PFSK-1 (cell line): ENCODE results near the gene BIK.

Source experiments
- FOXP2 ChIP-seq: optimal IDR thresholded peaks from 2 replicates; pipeline ENCODE3; 2011; ENCODE audit warnings: borderline replicate concordance, control low read depth, inconsistent platforms; ENCODE audit not compliant: insufficient read depth; ENCODE audit errors: extremely low read length, extremely low read depth
- POLR2AphosphoS5 ChIP-seq: IDR thresholded peaks from 2 replicates; pipeline ENCODE4 v1.6.1; 2012; ENCODE audit warnings: low read depth, mild to moderate bottlenecking, control low read depth, low read length, moderate library complexity
- REST ChIP-seq, 2 experiments: IDR thresholded peaks; 2 replicates each; pipeline versions ENCODE4 v1.6.1 to v1.8.0; 2011 to 2012; ENCODE audit warnings: low read depth in 2 of 2, low read length in 2 of 2, control low read depth in 1 of 2, inconsistent platforms in 1 of 2, mild to moderate bottlenecking in 1 of 2, moderate library complexity in 1 of 2; ENCODE audit not compliant: insufficient read depth in 1 of 2
- SIN3A ChIP-seq: IDR thresholded peaks from 2 replicates; pipeline ENCODE4 v1.6.1; 2012; ENCODE audit warnings: mild to moderate bottlenecking, low read length, moderate library complexity, borderline replicate concordance; ENCODE audit not compliant: insufficient read depth
- TAF1 ChIP-seq: IDR thresholded peaks from 2 replicates; pipeline ENCODE4 v1.6.1; 2012; ENCODE audit warnings: low read length, control low read depth, borderline replicate concordance; ENCODE audit not compliant: insufficient read depth

BIK gene

GRCh38 chr22:43159484-43160178 is 49.1 kb downstream of the BIK start:
- TF ChIP-seq POLR2AphosphoS5 (no peak), FOXP2 (no peak)

GRCh38 chr22:43160497-43161126 is 50.1 kb downstream of the BIK start:
- TF ChIP-seq REST (IDR thresholded peaks at IDR 0.05; ENCODE audit: insufficient read depth in 1 of 2, low read depth in 2 of 2, low read length in 2 of 2) (no peak), FOXP2 (no peak), TAF1 (no peak), POLR2AphosphoS5 (no peak), SIN3A (no peak)

GRCh38 chr22:43162412-43163150 is 52.0 kb downstream of the BIK start:
- TF ChIP-seq SIN3A: no peak
- TF ChIP-seq TAF1: no peak
- TF ChIP-seq POLR2AphosphoS5: no peak
- TF ChIP-seq REST (IDR thresholded peaks at IDR 0.05; ENCODE audit: insufficient read depth in 1 of 2, low read depth in 2 of 2, low read length in 2 of 2): no peak
- TF ChIP-seq FOXP2: no peak

- no peak for TF ChIP-seq SIN3A
- no peak for TF ChIP-seq FOXP2
- no peak for TF ChIP-seq POLR2AphosphoS5
- TF ChIP-seq TAF1: no peak
- TF ChIP-seq REST (IDR thresholded peaks at IDR 0.05; ENCODE audit: insufficient read depth in 1 of 2, low read depth in 2 of 2, low read length in 2 of 2): no peak
Observed at GRCh38 chr22:43163241-43163795, 52.8 kb downstream of the BIK start.

- TF ChIP-seq TAF1: no peak
- TF ChIP-seq POLR2AphosphoS5: no peak
- TF ChIP-seq FOXP2: no peak
- TF ChIP-seq REST (IDR thresholded peaks at IDR 0.05; ENCODE audit: insufficient read depth in 1 of 2, low read depth in 2 of 2, low read length in 2 of 2): no peak
- no peak for TF ChIP-seq SIN3A
Observed at GRCh38 chr22:43164636-43165035, 54.1 kb downstream of the BIK start.
